Mesenchymal stem cell (in vitro differentiated cells and primary cell): ENCODE data around the gene ACOT7.

Experiments
- DNase-seq: peaks from one replicate; pipeline ENCODE4 v3.0.0-alpha.2; 2013
- H2AFZ ChIP-seq: one replicate; pipeline ENCODE4 v1.6.1; 2013; ENCODE audit warnings: low read depth, mild to moderate bottlenecking, control low read depth, inconsistent platforms, low read length, moderate library complexity
- H2AK5ac ChIP-seq: 2 replicates; pipeline ENCODE4 v1.6.1; 2013; ENCODE audit warnings: low read length, moderate library complexity, mild to moderate bottlenecking, inconsistent platforms; ENCODE audit not compliant: severe bottlenecking
- H2BK120ac ChIP-seq: one replicate; pipeline ENCODE4 v1.6.1; 2013; ENCODE audit warnings: low read depth, mild to moderate bottlenecking, inconsistent platforms, low read length, moderate library complexity
- H2BK12ac ChIP-seq, 2 experiments: one replicate each; pipeline ENCODE4 v1.6.1; 2013; ENCODE audit warnings: inconsistent platforms in 2 of 2, low read length in 2 of 2, mild to moderate bottlenecking in 2 of 2, moderate library complexity in 2 of 2, control low read depth in 1 of 2
- H2BK15ac ChIP-seq: one replicate; pipeline ENCODE4 v1.6.1; 2013; ENCODE audit warnings: mild to moderate bottlenecking, low read depth, inconsistent platforms; ENCODE audit not compliant: poor library complexity, severe bottlenecking
- H2BK5ac ChIP-seq: 2 replicates; pipeline ENCODE4 v1.6.1; 2013; ENCODE audit warnings: low read depth, mild to moderate bottlenecking, low read length, control low read depth, inconsistent platforms; ENCODE audit not compliant: poor library complexity, severe bottlenecking
- H3K14ac ChIP-seq, 2 experiments: one replicate each; pipeline ENCODE4 v1.6.1; 2013; ENCODE audit warnings: inconsistent platforms in 2 of 2, low read length in 2 of 2, control low read depth in 1 of 2, mild to moderate bottlenecking in 1 of 2, moderate library complexity in 1 of 2
- H3K18ac ChIP-seq, 2 experiments: one replicate each; pipeline ENCODE4 v1.6.1; 2013; ENCODE audit warnings: inconsistent platforms in 2 of 2, low read length in 2 of 2, control low read depth in 1 of 2, low read depth in 1 of 2, mild to moderate bottlenecking in 1 of 2
- H3K23ac ChIP-seq, 2 experiments: one replicate each; pipeline ENCODE4 v1.6.1; 2013; ENCODE audit warnings: inconsistent platforms in 2 of 2, low read length in 2 of 2, mild to moderate bottlenecking in 2 of 2, moderate library complexity in 2 of 2, control low read depth in 1 of 2
- H3K27ac ChIP-seq: 2 replicates; pipeline ENCODE4 v1.5.1; 2013; ENCODE audit warnings: mild to moderate bottlenecking, moderate library complexity, low read length, control low read depth, inconsistent platforms; ENCODE audit not compliant: poor library complexity, severe bottlenecking
- H3K27me3 ChIP-seq, 2 experiments: 2 replicates each; pipeline versions ENCODE4 v1.6.1 to v1.7.0; 2013; ENCODE audit warnings: low read length in 2 of 2, mild to moderate bottlenecking in 2 of 2, moderate library complexity in 2 of 2, control low read depth in 1 of 2, inconsistent platforms in 1 of 2; ENCODE audit not compliant: control insufficient read depth in 1 of 2, insufficient read depth in 1 of 2
- H3K36me3 ChIP-seq, 2 experiments: 2 replicates each; pipeline versions ENCODE4 v1.6.1 to v1.7.0; 2013; ENCODE audit warnings: low read length in 2 of 2, control low read depth in 1 of 2, inconsistent platforms in 1 of 2, low read depth in 1 of 2, mild to moderate bottlenecking in 1 of 2; ENCODE audit not compliant: insufficient read depth in 2 of 2, control insufficient read depth in 1 of 2
- H3K4ac ChIP-seq, 2 experiments: one replicate each; pipeline ENCODE4 v1.6.1; 2013; ENCODE audit warnings: inconsistent platforms in 2 of 2, low read length in 2 of 2, mild to moderate bottlenecking in 2 of 2, moderate library complexity in 2 of 2, control low read depth in 1 of 2, low read depth in 1 of 2
- H3K4me1 ChIP-seq: 2 replicates; pipeline ENCODE4 v1.6.1; 2013; ENCODE audit warnings: low read depth, low read length, control low read depth; ENCODE audit not compliant: control insufficient read depth, insufficient read depth
- H3K4me2 ChIP-seq: 2 replicates; pipeline ENCODE4 v1.6.1; 2013; ENCODE audit warnings: low read length, mild to moderate bottlenecking, inconsistent platforms; ENCODE audit not compliant: poor library complexity, severe bottlenecking
- H3K4me3 ChIP-seq, 2 experiments: 2 replicates each; pipeline versions ENCODE4 v1.5.1 to v1.7.0; 2013; ENCODE audit warnings: low read length in 2 of 2, mild to moderate bottlenecking in 2 of 2, control low read depth in 1 of 2, low read depth in 1 of 2; ENCODE audit not compliant: insufficient read depth in 1 of 2
- H3K79me1 ChIP-seq: replicated peaks from 2 replicates; pipeline ENCODE4 v1.6.1; 2013; ENCODE audit warnings: mild to moderate bottlenecking, control low read depth, low read length, inconsistent platforms; ENCODE audit not compliant: poor library complexity, severe bottlenecking
- H3K9ac ChIP-seq: 2 replicates; pipeline ENCODE4 v1.7.0; 2013; ENCODE audit warnings: mild to moderate bottlenecking, low read length, moderate library complexity
- H3K9me3 ChIP-seq: 2 replicates; pipeline ENCODE4 v1.7.0; 2013; ENCODE audit warnings: mild to moderate bottlenecking, low read length; ENCODE audit not compliant: control insufficient read depth
- H4K8ac ChIP-seq: one replicate; pipeline ENCODE4 v1.6.1; 2013; ENCODE audit warnings: inconsistent platforms, mild to moderate bottlenecking, low read length, moderate library complexity
- H4K91ac ChIP-seq: one replicate; pipeline ENCODE4 v1.6.1; 2013; ENCODE audit warnings: mild to moderate bottlenecking, low read length, inconsistent platforms
- WGBS: methylation state at CpG from one replicate; pipeline ENCODE4 v1.1.7; 2013; ENCODE audit warnings: mixed read lengths; 5-methylcytosine and 5-hydroxymethylcytosine counted together

ACOT7 gene

GRCh38 chr1:6328091-6328490 lies 65.5 kb downstream of the ACOT7 start:
- 96% methylated on average over 5 of the region's 5 CpGs for WGBS
- Histone ChIP-seq H4K8ac (no peak overlapping the region), H3K36me3 (peaks cover 0 to 43% of the 10 kb centered on the region in 2 experiments), H2AK5ac (no peak overlapping the region), H2BK12ac (no peak overlapping the region), H3K23ac (no peak overlapping the region), H2BK15ac (no peak overlapping the region), H3K9ac (no peak overlapping the region), H3K14ac (no peak overlapping the region), H2BK5ac (no peak overlapping the region), H3K4me1 (no peaks in the 10 kb centered on the region), H3K27me3 (no peaks in the 10 kb centered on the region), H3K79me1 (no peaks in the 10 kb centered on the region), H2AFZ (no peak overlapping the region), H3K4me3 (no peak overlapping the region), H3K4me2 (no peak overlapping the region), H3K18ac (no peak overlapping the region), H3K27ac (no peak overlapping the region), H3K4ac (no peak overlapping the region), H2BK120ac (no peak overlapping the region), H4K91ac (no peak overlapping the region), H3K9me3 (no peaks in the 10 kb centered on the region)
- DNase-seq, result no peak

DNA sequence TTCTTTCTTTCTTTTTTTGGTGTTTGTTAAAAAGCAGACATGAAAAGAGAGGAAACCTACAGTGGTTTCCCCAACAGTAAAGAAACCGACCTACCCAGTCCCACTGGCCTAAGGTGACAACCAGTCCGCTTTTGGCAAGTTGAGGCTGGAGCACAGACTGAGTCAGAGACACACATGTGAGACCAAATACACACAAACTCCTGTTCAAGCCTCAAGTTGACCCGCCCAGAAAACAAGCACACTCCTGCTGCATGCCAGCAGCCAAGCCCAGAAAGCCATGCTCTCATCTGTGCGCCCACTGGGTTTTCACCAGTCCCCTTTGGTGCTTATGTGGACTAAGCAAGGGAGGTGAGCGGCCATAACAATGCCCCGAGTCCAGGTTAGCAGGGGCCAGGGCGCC lies 68.1 kb downstream of the ACOT7 start:
- H3K4ac ChIP-seq, result no peak overlapping the region
- no peaks in the 10 kb centered on the region for H3K9me3 ChIP-seq
- H2AFZ ChIP-seq, result no peak overlapping the region
- no peak overlapping the region for H3K9ac ChIP-seq
- H3K4me3 ChIP-seq, result no peak overlapping the region
- no peak overlapping the region for H3K27ac ChIP-seq
- H4K8ac ChIP-seq, result no peak overlapping the region
- no peak overlapping the region for H3K14ac ChIP-seq
- H3K36me3 ChIP-seq, result peaks cover 0 to 43% of the 10 kb centered on the region in 2 experiments
- H3K79me1 ChIP-seq, result no peaks in the 10 kb centered on the region
- no peak overlapping the region for H3K4me2 ChIP-seq
- H3K27me3 ChIP-seq, result no peaks in the 10 kb centered on the region
- DNase-seq, result no peak
- H2AK5ac ChIP-seq, result no peak overlapping the region
- H2BK5ac ChIP-seq, result no peak overlapping the region
- no peak overlapping the region for H2BK15ac ChIP-seq
- H3K18ac ChIP-seq, result no peak overlapping the region
- H2BK12ac ChIP-seq, result no peak overlapping the region
- H2BK120ac ChIP-seq, result no peak overlapping the region
- H3K23ac ChIP-seq, result no peak overlapping the region
- 94% methylated on average over 7 of the region's 7 CpGs for WGBS
- H3K4me1 ChIP-seq, result no peaks in the 10 kb centered on the region
- H4K91ac ChIP-seq, result no peak overlapping the region

DNA sequence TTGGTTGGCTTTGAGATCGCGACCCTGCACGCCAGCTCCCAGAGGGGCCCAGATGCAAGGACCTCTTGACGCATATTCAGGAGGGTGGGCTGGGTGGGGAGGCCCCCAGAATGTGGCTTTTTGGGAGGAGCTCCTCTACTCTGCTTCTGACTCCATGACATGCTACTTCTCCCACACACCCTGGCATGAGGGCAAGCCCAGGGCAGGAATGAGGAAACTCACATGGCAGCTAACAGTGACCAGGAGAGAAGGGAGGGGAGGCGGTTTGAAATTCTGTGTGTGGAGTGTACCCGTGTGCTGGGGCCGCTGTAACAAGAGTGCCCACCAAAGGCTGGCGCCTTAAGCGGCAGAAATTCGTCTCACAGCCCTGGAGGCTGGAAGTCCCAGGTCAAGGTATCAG lies 71.4 kb downstream of the ACOT7 start:
- no peak overlapping the region for H4K8ac ChIP-seq
- no peak overlapping the region for H2AK5ac ChIP-seq
- no peak overlapping the region for H3K27ac ChIP-seq
- H3K4me2 ChIP-seq, result no peak overlapping the region
- no peak overlapping the region for H3K9ac ChIP-seq
- no peak for DNase-seq
- no peak overlapping the region for H2BK5ac ChIP-seq
- no peak overlapping the region for H2BK12ac ChIP-seq
- no peaks in the 10 kb centered on the region for H3K27me3 ChIP-seq
- 98% methylated on average over 7 of the region's 10 CpGs for WGBS
- H2AFZ ChIP-seq, result no peak overlapping the region
- H3K18ac ChIP-seq, result no peak overlapping the region
- H2BK120ac ChIP-seq, result no peak overlapping the region
- no peak overlapping the region for H3K4ac ChIP-seq
- no peak overlapping the region for H3K4me3 ChIP-seq
- peaks cover 2 to 48% of the 10 kb centered on the region in 2 experiments for H3K36me3 ChIP-seq
- no peaks in the 10 kb centered on the region for H3K79me1 ChIP-seq
- H2BK15ac ChIP-seq, result no peak overlapping the region
- no peak overlapping the region for H3K14ac ChIP-seq
- peaks cover 2% of the 10 kb centered on the region for H3K4me1 ChIP-seq
- H3K9me3 ChIP-seq, result no peaks in the 10 kb centered on the region
- H3K23ac ChIP-seq, result no peak overlapping the region
- H4K91ac ChIP-seq, result no peak overlapping the region

- Histone ChIP-seq H4K91ac (no peak overlapping the region), H3K4me2 (no peak overlapping the region), H3K4me3 (no peak overlapping the region), H2BK15ac (no peak overlapping the region), H2BK120ac (no peak overlapping the region), H3K9ac (no peak overlapping the region), H3K9me3 (no peaks in the 10 kb centered on the region), H3K27me3 (no peaks in the 10 kb centered on the region), H2BK12ac (no peak overlapping the region), H3K14ac (no peak overlapping the region), H3K27ac (no peak overlapping the region), H3K18ac (no peak overlapping the region), H3K23ac (no peak overlapping the region), H2AK5ac (no peak overlapping the region), H3K79me1 (no peaks in the 10 kb centered on the region), H3K4me1 (peaks cover 5% of the 10 kb centered on the region), H2BK5ac (no peak overlapping the region), H2AFZ (no peak overlapping the region), H4K8ac (no peak overlapping the region), H3K4ac (no peak overlapping the region), H3K36me3 (peaks cover 3 to 43% of the 10 kb centered on the region in 2 experiments)
- 95% methylated on average over 8 of the region's 8 CpGs for WGBS
- no peak for DNase-seq
Observed at GRCh38 chr1:6321205-6321604, 72.4 kb downstream of the ACOT7 start.
